Duodenal mucosa (tissue), 2 donors: ENCODE measurements around the gene SCAMP5.

Experiments
- H3K27ac ChIP-seq: one replicate; pipeline ENCODE4 v1.7.0; 2013; ENCODE audit warnings: low read depth, low read length
- H3K27me3 ChIP-seq, 2 donors: one replicate each; pipeline ENCODE4 v1.7.0; 2013; ENCODE audit warnings: low read length in 2 of 2, control low read depth in 1 of 2; ENCODE audit not compliant: insufficient read depth in 2 of 2, control insufficient read depth in 1 of 2
- H3K36me3 ChIP-seq, 2 donors: one replicate each; pipeline ENCODE4 v1.7.0; 2013; ENCODE audit warnings: low read length in 2 of 2, control low read depth in 1 of 2; ENCODE audit not compliant: insufficient read depth in 2 of 2, control insufficient read depth in 1 of 2
- H3K4me1 ChIP-seq, 2 donors: one replicate each; pipeline ENCODE4 v1.7.0; 2013; ENCODE audit warnings: low read length in 2 of 2, control low read depth in 1 of 2; ENCODE audit not compliant: insufficient read depth in 2 of 2, control insufficient read depth in 1 of 2
- H3K4me3 ChIP-seq, 2 donors: one replicate each; pipeline ENCODE4 v1.7.0; 2013; ENCODE audit warnings: low read length in 2 of 2, low read depth in 1 of 2
- H3K9ac ChIP-seq, 2 donors: one replicate each; pipeline ENCODE4 v1.7.0; 2013; ENCODE audit warnings: low read length in 2 of 2, low read depth in 1 of 2
- H3K9me3 ChIP-seq, 2 donors: one replicate each; pipeline ENCODE4 v1.7.0; 2013; ENCODE audit warnings: low read length in 2 of 2, control low read depth in 1 of 2; ENCODE audit not compliant: control insufficient read depth in 1 of 2

Gene SCAMP5

DNA sequence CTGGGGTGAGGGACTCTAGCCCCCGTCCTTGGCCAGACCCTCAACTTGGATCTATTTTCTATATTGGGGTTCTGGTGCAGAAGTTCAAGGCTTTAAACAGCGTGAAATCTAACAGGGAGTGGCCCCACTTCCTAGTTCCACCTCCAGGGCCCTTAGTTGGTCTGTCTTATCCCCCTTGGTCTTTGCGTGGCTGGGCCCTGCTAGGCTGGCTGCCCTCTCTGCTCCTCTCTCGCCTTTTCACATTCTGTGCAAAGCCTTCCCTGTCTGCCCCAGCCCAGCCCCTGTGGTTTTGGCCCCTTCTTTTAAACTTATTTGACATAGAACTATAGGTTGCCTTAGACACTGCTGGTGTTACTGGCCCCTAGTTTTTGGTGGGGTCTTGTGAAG lies 33.6 kb downstream of the SCAMP5 start:
- no peaks in the 10 kb centered on the region for H3K9me3 ChIP-seq
- H3K4me1 ChIP-seq: peaks cover 36 to 43% of the 10 kb centered on the region in 2 donors
- H3K4me3 ChIP-seq: no peak overlapping the region
- peaks cover 0 to 7% of the 10 kb centered on the region in 2 donors for H3K36me3 ChIP-seq
- H3K9ac ChIP-seq: no peak overlapping the region
- no peaks in the 10 kb centered on the region for H3K27me3 ChIP-seq
- no peak overlapping the region for H3K27ac ChIP-seq

DNA sequence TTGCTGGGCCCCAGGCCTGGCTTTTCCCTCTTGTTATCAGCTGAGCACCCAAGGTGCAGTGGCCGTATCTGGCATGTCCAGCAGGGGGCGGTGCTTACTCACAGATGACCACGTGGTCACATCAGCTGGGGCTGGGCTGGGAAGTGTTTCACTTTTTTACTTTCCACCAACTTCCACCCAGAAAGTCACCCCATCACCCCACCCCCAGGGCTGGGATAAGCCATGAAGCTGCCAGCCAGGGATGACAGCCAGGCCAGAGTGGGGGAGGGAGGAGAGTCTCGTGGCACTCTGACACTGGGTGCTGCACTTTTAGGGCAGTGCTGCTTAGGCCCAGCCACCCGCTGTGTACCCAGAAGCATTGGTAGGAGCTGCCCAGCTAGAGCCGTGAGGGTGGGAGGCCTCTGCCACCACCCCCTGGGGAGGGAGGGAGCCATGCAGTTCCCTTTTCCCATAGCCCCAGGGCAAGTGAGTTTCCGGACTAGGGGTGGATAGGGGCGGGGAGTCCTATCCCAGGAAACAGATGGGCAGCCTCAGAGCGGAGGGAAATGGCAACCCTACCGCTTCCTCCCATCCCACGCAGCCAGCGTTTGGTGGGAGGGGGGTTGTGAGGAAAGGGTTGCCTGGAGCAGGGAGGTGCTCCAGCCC lies 34.1 kb downstream of the SCAMP5 start:
- H3K9ac ChIP-seq: peak overlapping the region; percentile 37 to 65
- H3K4me1 ChIP-seq: peaks cover 34 to 37% of the 10 kb centered on the region in 2 donors

GRCh38 chr15:75030023-75030413 lies 34.7 kb downstream of the SCAMP5 start:
- Histone ChIP-seq H3K9ac (no peak overlapping the region), H3K9me3 (no peaks in the 10 kb centered on the region), H3K4me1 (peaks cover 30 to 32% of the 10 kb centered on the region in 2 donors), H3K27ac (no peak overlapping the region), H3K27me3 (no peaks in the 10 kb centered on the region), H3K4me3 (no peak overlapping the region), H3K36me3 (peaks cover 0 to 7% of the 10 kb centered on the region in 2 donors)

More for the DNA sequence above, 34.1 kb downstream of the SCAMP5 start:
- no peaks in the 10 kb centered on the region for H3K9me3 ChIP-seq
- H3K27ac ChIP-seq: no peak overlapping the region
- peaks cover 0 to 7% of the 10 kb centered on the region in 2 donors for H3K36me3 ChIP-seq
- peak overlapping the region in 1 of 2 donors; percentile 0 for H3K4me3 ChIP-seq
- H3K27me3 ChIP-seq: no peaks in the 10 kb centered on the region

DNA sequence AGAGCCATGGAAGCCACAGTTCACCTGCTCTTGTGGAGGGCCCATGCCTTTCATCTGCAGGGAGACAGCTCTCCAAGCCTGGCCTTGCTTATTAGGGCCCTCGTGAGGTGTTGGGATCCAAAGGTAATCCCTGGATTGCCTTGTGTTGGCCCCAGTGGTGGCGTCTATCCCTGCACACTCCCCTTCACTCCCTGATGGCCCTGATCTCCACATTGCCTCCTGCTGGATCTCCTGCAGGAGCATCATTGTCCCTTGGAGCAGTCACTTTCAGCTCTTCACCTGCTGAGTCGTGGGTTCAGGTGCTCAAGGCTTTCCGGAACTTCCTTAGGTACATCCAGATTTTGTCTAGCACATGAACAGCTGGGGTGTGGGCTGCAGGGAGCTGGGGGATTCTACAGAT lies 35.1 kb downstream of the SCAMP5 start:
- Histone ChIP-seq H3K27me3 (no peaks in the 10 kb centered on the region), H3K4me3 (no peak overlapping the region), H3K36me3 (peaks cover 0 to 7% of the 10 kb centered on the region in 2 donors), H3K4me1 (peaks cover 28% of the 10 kb centered on the region in 2 donors), H3K9ac (no peak overlapping the region), H3K9me3 (no peaks in the 10 kb centered on the region), H3K27ac (no peak overlapping the region)

DNA sequence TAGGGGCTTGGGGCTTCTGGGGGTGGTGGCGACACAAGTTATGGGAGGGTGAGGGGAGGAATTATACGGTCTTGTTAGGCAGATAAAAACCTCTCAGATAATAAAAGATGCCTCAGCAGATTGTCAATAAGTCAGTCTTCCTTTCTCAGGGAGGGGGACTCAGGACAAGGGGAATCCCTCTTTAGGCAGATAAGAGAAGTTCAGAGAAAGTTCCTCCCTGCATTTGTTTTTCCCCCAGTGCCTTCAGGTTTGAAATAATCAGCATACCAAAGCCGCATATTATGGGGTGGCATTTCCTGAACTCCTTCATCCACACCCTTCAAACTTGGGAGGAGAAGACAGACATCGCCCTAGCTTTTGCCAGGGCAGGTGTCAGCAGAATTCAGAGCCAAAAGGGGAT lies 36.5 kb downstream of the SCAMP5 start:
- H3K27ac ChIP-seq: no peak overlapping the region

DNA sequence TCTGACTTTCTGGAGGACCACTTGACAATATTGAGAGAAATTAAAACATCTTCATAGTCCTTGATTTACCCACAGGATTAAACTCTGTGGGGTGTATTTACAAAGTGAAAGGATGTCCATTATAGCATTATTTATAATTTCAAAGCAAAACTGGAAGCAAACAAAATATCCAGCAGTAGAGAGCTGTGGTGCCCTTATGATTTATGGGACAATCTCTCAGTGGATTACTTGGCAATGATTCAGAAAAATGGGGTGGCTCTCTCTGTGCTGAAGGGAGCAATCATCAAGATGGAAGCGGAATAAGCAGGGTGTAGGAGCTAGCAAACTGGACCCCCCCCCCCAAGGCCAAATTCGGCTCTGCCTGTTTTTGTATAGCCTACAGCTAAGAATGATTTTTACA lies 37.0 kb downstream of the SCAMP5 start:
- peaks cover 28 to 34% of the 10 kb centered on the region in 2 donors for H3K4me1 ChIP-seq
- no peak overlapping the region for H3K27ac ChIP-seq

More for the DNA sequence above, 36.5 kb downstream of the SCAMP5 start:
- Histone ChIP-seq H3K36me3 (no peaks in the 10 kb centered on the region), H3K4me1 (peaks cover 28 to 34% of the 10 kb centered on the region in 2 donors), H3K9ac (no peak overlapping the region), H3K4me3 (no peak overlapping the region), H3K27me3 (no peaks in the 10 kb centered on the region), H3K9me3 (no peaks in the 10 kb centered on the region)

GRCh38 chr15:75033809-75034208 lies 38.4 kb downstream of the SCAMP5 start:
- H3K27ac ChIP-seq: no peak overlapping the region

More for the DNA sequence above, 37.0 kb downstream of the SCAMP5 start:
- Histone ChIP-seq H3K9me3 (no peaks in the 10 kb centered on the region), H3K36me3 (no peaks in the 10 kb centered on the region), H3K27me3 (no peaks in the 10 kb centered on the region), H3K4me3 (no peak overlapping the region), H3K9ac (no peak overlapping the region)

GRCh38 chr15:75034615-75035014 lies 39.3 kb downstream of the SCAMP5 start:
- no peaks in the 10 kb centered on the region for H3K9me3 ChIP-seq
- no peak overlapping the region for H3K4me3 ChIP-seq
- no peak overlapping the region for H3K9ac ChIP-seq
- H3K36me3 ChIP-seq: no peaks in the 10 kb centered on the region
- no peak overlapping the region for H3K27ac ChIP-seq
- H3K27me3 ChIP-seq: no peaks in the 10 kb centered on the region
- H3K4me1 ChIP-seq: peaks cover 23 to 37% of the 10 kb centered on the region in 2 donors

More at GRCh38 chr15:75033809-75034208, 38.4 kb downstream of the SCAMP5 start:
- no peaks in the 10 kb centered on the region for H3K36me3 ChIP-seq
- H3K9ac ChIP-seq: no peak overlapping the region
- no peak overlapping the region for H3K4me3 ChIP-seq
- peaks cover 28 to 40% of the 10 kb centered on the region in 2 donors for H3K4me1 ChIP-seq
- no peaks in the 10 kb centered on the region for H3K9me3 ChIP-seq
- H3K27me3 ChIP-seq: no peaks in the 10 kb centered on the region

DNA sequence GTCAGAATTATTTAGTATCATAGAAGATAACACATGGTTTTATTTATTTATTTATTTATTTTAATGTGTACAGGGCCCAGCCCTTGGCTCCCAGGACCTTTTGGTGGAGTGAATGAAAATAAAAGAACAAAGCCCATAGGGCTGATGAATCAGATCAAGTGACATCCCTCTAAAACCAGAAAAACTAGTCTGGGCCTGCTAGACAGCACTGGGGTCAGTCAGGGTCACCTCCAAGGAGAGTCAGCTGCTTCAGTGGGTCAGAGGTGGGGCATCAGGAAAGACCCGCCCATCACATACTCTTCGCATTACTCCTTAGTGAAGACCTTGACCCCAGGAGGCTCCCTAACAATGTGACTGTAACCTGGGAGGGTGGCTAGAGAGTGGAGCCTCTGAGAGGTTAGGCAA lies 40.9 kb downstream of the SCAMP5 start:
- Histone ChIP-seq H3K27me3 (no peaks in the 10 kb centered on the region), H3K36me3 (no peaks in the 10 kb centered on the region), H3K27ac (no peak overlapping the region), H3K4me1 (peaks cover 14 to 31% of the 10 kb centered on the region in 2 donors), H3K9ac (no peak overlapping the region), H3K4me3 (no peak overlapping the region), H3K9me3 (no peaks in the 10 kb centered on the region)

DNA sequence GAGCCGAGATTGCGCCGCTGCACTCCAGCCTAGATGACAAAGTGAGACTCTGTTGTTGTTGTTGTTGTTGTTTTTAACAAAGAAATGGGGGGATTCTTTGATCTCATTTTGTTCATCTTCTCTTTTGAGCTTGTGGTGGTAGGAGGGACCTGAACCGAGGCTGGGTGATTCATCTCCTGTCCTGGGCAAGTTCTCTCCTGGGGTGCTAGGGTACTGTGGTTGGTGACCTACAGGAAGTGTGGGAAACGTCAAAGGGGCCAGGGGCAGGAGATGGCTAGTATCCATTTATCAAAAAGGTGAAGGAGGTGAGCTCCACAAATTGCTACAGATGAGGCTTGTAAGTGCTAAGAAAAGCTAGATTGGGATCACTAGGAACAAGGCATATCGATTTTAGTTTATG lies 42.3 kb downstream of the SCAMP5 start:
- Histone ChIP-seq H3K4me1 (peaks cover 19 to 30% of the 10 kb centered on the region in 2 donors), H3K4me3 (no peak overlapping the region), H3K27me3 (no peaks in the 10 kb centered on the region), H3K36me3 (no peaks in the 10 kb centered on the region), H3K27ac (no peak overlapping the region), H3K9ac (no peak overlapping the region), H3K9me3 (no peaks in the 10 kb centered on the region)
